Stimulated activated CD8-positive, alpha-beta memory T cell treated with anti-CD3 and anti-CD28 coated beads, Interleukin-15, amount 100 ng/mL, for 1 hour (primary cell): ENCODE data around the gene HAUS3.

ENCODE experiments used
- DNase-seq: peaks from one replicate; pipeline ENCODE4 v3.0.0-alpha.2; 2020; ENCODE audit warnings: low read depth

The HAUS3 gene

GRCh38 chr4:2241410-2242353 lies at the start of gene HAUS3, which contains the start of gene POLN:
Gene HAUS3 (minus strand): TSS chr4:2242121. CDS start chr4:2240946, 1,175 bp downstream.
Gene POLN (minus strand): TSS chr4:2242121. CDS start chr4:2229231, 12,890 bp downstream.
- DNase-seq, result peak; percentile 97

GRCh38 chr4:2290974-2291704 lies 49.2 kb upstream of the HAUS3 start:
- peak; percentile 37 for DNase-seq

- no peak for DNase-seq
Measured at GRCh38 chr4:2290488-2290887, 48.6 kb upstream of the HAUS3 start.

- DNase-seq, result no peak
Measured at GRCh38 chr4:2289955-2290333, 48.0 kb upstream of the HAUS3 start.

- DNase-seq, result no peak
Measured at GRCh38 chr4:2289311-2289954, 47.5 kb upstream of the HAUS3 start.

- DNase-seq, result no peak
Measured at GRCh38 chr4:2288051-2288541, 46.2 kb upstream of the HAUS3 start.

- DNase-seq, result no peak
Measured at GRCh38 chr4:2287594-2287915, 45.6 kb upstream of the HAUS3 start.

GRCh38 chr4:2286904-2287593 lies 45.1 kb upstream of the HAUS3 start:
- DNase-seq, result no peak

GRCh38 chr4:2285613-2286381 lies 43.9 kb upstream of the HAUS3 start:
- no peak for DNase-seq

- no peak for DNase-seq
Measured at GRCh38 chr4:2284934-2285612, 43.2 kb upstream of the HAUS3 start.

- DNase-seq, result no peak
Measured at GRCh38 chr4:2284161-2284933, 42.4 kb upstream of the HAUS3 start.

- no peak for DNase-seq
Measured at GRCh38 chr4:2283199-2283711, 41.3 kb upstream of the HAUS3 start.

GRCh38 chr4:2281575-2282343 lies 39.8 kb upstream of the HAUS3 start:
- DNase-seq, result peak; percentile 49

GRCh38 chr4:2280531-2281300 lies 38.8 kb upstream of the HAUS3 start:
- DNase-seq, result no peak

GRCh38 chr4:2277956-2278355 lies 36.0 kb upstream of the HAUS3 start:
- no peak for DNase-seq

GRCh38 chr4:2276581-2277325 lies 34.8 kb upstream of the HAUS3 start:
- DNase-seq, result no peak
